Lower leg skin (tissue), 4 donors: ENCODE measurements around the gene ASPG. TPM values are rescaled to one million over a fixed set of nuclear protein-coding genes. Genes with fewer than 3 reads are reported as not detected.

ENCODE experiments used
- DNase-seq, 2 donors: peaks; one replicate each; pipeline ENCODE4 v3.0.0-alpha.2; 2019; ENCODE audit warnings: low spot score in 2 of 2
- H3K4me3 ChIP-seq: fragments of 200-600 bp; sonication (generic); 2 replicates; pipeline ENCODE4 v1.5.1; 2017; ENCODE audit warnings: mild to moderate bottlenecking, low read depth; ENCODE audit not compliant: poor library complexity, severe bottlenecking
- POLR2A ChIP-seq, 2 donors: fragments of 450-650 bp; IDR thresholded peaks; one replicate each; pipeline ENCODE4 v1.6.1; 2016 to 2017; ENCODE audit warnings: antibody characterized with exemption in 2 of 2, mild to moderate bottlenecking in 1 of 2, moderate library complexity in 1 of 2
- WGBS, 2 donors: methylation state at CpG; one replicate each; pipeline ENCODE4 v1.1.5; 2018; 5-methylcytosine and 5-hydroxymethylcytosine counted together
- intact Hi-C: fragments of 100-400 bp; cut with DNase I; formaldehyde crosslinking; loops from one replicate; pipeline ENCODE4 v1.15.0; 2023; ENCODE audit warnings: low total_unique reads
- total RNA-seq, 4 donors: library from RNA; depleted of rRNA; stranded (reverse); fragments of >200 nt; gene quantifications; one replicate each; pipeline ENCODE4 v1.1.0, GENCODE V29; 2016
- TF ChIP-seq, protein P1 (sequence below), 3 donors: fragments of 450-650 bp; IDR thresholded peaks; one replicate each; pipeline ENCODE4 v1.5.1; 2016; ENCODE audit warnings: antibody characterized with exemption in 3 of 3, mild to moderate bottlenecking in 3 of 3, moderate library complexity in 2 of 3

ASPG gene
- total RNA-seq: 10 to 100 TPM; 12.1 to 56.6 (median 25.4) TPM

DNA sequence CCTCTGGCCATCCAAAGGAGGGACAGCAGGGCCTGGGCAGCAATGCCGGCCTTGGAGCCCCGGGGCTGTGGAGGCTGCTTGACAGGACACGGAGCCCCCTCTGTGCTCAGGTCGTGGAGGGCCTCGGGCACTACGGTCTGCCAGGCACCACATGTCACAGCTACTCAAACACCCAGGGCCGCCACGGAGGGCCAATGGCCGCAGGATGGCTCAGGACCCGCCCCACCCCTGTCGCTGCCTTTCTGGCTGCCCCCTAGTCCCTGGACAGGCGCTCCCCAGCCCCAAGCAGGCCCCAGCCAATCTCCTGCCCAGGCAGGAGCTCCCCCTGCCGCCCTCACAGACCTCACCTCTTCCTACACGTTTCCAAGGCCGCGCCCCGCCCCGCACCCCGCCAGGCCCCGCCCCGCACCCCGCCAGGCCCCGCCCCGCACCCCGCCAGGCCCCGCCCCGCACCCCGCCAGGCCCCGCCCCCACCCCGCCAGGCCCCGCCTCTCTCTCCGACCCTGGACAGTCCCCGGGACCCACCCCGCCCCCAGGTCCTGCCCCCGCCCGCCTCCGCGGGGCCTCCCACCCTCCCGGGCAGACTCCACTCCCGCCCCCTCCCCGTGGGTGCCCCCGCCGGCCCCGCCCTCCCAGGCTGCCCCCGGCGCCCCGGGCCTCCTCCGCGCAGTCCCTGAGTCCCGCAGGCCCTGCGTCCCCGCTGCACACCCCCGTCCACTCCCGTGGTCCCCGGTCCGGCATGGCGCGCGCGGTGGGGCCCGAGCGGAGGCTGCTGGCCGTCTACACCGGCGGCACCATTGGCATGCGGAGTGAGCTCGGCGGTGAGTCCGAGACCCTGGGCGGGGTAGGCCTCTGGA, at the start of gene ASPG:
Gene ASPG, plus strand, starts transcription at position 669 of the 857 bp plus-strand sequence. Its CDS starts 71 bp downstream, at position 740.
- WGBS, 2 donors: 10 to 11% methylated on average over 8 to 18 of the region's 70 CpGs
- intact Hi-C loops: loop anchor here (5.0 to 10.0 kb wide), 2 partner anchors 477 to 560 kb away; no protein-coding TSS in a partner anchor
- DNase-seq: no peak
- TF ChIP-seq POLR2A (IDR thresholded peaks at IDR 0.05): no peak
- TF ChIP-seq, protein P1, sequence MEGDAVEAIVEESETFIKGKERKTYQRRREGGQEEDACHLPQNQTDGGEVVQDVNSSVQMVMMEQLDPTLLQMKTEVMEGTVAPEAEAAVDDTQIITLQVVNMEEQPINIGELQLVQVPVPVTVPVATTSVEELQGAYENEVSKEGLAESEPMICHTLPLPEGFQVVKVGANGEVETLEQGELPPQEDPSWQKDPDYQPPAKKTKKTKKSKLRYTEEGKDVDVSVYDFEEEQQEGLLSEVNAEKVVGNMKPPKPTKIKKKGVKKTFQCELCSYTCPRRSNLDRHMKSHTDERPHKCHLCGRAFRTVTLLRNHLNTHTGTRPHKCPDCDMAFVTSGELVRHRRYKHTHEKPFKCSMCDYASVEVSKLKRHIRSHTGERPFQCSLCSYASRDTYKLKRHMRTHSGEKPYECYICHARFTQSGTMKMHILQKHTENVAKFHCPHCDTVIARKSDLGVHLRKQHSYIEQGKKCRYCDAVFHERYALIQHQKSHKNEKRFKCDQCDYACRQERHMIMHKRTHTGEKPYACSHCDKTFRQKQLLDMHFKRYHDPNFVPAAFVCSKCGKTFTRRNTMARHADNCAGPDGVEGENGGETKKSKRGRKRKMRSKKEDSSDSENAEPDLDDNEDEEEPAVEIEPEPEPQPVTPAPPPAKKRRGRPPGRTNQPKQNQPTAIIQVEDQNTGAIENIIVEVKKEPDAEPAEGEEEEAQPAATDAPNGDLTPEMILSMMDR (IDR thresholded peaks at IDR 0.05): no peak
- H3K4me3 ChIP-seq: no peak within 1 kb of the TSS

DNA sequence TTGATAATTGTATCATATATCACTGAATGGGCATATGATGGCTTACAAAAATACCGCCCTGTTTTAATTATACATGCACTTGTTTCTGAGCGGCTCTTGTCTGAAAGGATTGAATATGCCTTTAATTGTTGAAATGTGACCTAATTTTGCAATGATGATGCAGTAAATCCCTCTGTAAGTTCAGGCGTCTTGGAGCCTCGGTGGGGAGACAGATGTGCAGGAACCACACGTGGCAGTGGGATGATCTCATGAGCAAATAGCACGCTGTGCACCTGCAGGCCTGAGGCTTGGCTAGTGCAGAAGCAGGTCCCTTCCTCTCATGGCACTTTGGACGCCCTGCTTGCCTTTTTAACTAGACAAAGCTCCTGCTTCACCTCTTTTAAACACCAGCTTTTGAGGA, 49.3 kb upstream of the ASPG start:
- WGBS, 2 donors: 59 to 63% methylated on average over 7 of the region's 7 CpGs
- TF ChIP-seq POLR2A (IDR thresholded peaks at IDR 0.05): no peak
- TF ChIP-seq, protein P1 (IDR thresholded peaks at IDR 0.05): no peak
- intact Hi-C loops: no loop called here
- no peak for DNase-seq
- no peak overlapping the region for H3K4me3 ChIP-seq

DNA sequence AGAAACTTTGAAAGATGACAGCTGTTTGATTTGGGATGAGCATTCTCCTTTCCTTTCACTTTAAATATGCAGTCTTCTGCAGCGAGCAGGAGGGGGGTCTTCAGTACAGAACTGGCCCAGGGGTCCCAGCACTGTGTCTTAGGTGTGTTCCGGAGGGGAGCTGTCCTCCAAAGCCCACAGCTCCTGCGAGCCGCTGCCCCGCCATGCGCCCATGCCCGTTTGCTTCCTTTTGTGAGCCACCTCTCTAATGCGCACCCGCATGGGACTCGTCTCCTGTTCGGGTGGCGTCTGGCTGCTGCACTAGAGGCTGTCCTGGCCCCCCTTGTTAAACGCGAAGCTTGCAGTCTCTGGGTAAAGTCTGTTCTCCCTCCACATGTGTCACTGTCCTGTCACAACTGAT, 48.4 kb upstream of the ASPG start:
- no peak for TF ChIP-seq POLR2A (IDR thresholded peaks at IDR 0.05)
- TF ChIP-seq, protein P1 (IDR thresholded peaks at IDR 0.05): no peak
- WGBS, 2 donors: 75 to 79% methylated on average over 13 of the region's 14 CpGs
- no peak for DNase-seq
- H3K4me3 ChIP-seq: no peak overlapping the region
- intact Hi-C loops: no loop called here

DNA sequence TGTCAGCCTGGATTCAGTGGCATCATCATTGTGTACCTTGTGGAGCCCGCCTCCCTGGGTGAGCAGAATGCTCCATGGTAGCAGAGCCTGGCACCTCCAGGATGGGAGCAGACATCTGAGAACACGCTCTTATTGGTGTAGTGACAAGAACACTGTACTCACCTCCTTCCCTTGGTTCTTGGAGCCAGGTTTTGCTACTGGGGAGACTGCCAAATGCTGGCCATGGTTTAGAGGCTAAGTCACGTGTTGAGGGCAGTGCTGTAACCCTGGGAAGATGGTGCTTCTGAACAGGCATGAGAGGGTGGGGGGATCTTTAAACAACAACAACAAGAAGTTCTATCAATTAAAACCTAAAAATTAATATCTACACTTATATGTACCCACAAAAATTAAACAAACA, 47.6 kb upstream of the ASPG start:
- DNase-seq: no peak
- H3K4me3 ChIP-seq: no peak overlapping the region
- intact Hi-C loops: no loop called here
- WGBS, 2 donors: 65 to 75% methylated on average over 3 of the region's 3 CpGs
- no peak for TF ChIP-seq POLR2A (IDR thresholded peaks at IDR 0.05)
- TF ChIP-seq, protein P1 (IDR thresholded peaks at IDR 0.05): no peak

DNA sequence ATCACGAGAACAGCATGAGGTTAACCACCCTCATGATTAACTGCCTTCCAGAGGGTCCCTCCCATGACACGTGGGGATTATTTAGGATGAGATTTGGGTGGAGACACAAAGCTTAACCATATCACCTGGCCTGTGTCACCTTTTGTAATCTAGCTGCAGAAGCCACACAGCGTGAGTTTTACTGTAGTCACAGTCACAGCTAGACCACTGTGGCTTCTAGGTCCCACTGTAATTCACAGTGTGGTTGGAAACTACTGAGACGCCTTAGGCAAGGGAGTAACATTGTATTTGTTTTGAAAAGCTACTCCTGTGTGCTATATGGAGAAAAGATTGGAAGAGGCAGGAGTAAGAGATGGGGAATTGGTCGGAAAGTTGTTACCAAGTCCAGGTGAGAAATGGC, 46.3 kb upstream of the ASPG start:
- 63 to 65% methylated on average over 5 of the region's 5 CpGs for WGBS, 2 donors
- H3K4me3 ChIP-seq: no peak overlapping the region
- no peak for DNase-seq
- TF ChIP-seq, protein P1 (IDR thresholded peaks at IDR 0.05): no peak
- TF ChIP-seq POLR2A (IDR thresholded peaks at IDR 0.05): no peak
- intact Hi-C loops: no loop called here
